Gastroesophageal sphincter (tissue), 4 donors: Measurements from ENCODE around the gene NADK. TPM values are rescaled to one million over a fixed set of nuclear protein-coding genes. Genes with fewer than 3 reads are reported as not detected.
"Not testable (repeated sequence)": the region's sequence is repeated elsewhere in the genome, so short reads cannot be mapped to it uniquely, and the experiment has no call there.

Experiments
- ATAC-seq: fragments of 150-250 bp; one replicate; pipeline ENCODE4 v1.9.1; 2016; ENCODE audit warnings: mild to moderate bottlenecking, moderate library complexity
- H3K27ac ChIP-seq, 4 donors: fragments of 200-600 bp; sonication (generic) in 3 of 4; 1 replicate in 3 of 4; 2 replicates in 1 of 4; pipeline ENCODE4 v1.5.1; 2016 to 2019
- H3K27me3 ChIP-seq: fragments of 200-600 bp; sonication (generic); one replicate; pipeline ENCODE4 v1.5.1; 2019
- H3K36me3 ChIP-seq, 2 donors: fragments of 200-600 bp; sonication (generic); one replicate each; pipeline ENCODE4 v1.5.1; 2019; ENCODE audit warnings: control low read depth in 1 of 2
- H3K4me1 ChIP-seq, 3 donors: fragments of 200-600 bp; sonication (generic); 1 replicate in 2 of 3; 2 replicates in 1 of 3; pipeline ENCODE4 v1.5.1; 2016 to 2019; ENCODE audit warnings: control low read depth in 2 of 3
- H3K4me3 ChIP-seq, 2 donors: fragments of 200-600 bp; sonication (generic); one replicate each; pipeline ENCODE4 v1.5.1; 2019; ENCODE audit warnings: mild to moderate bottlenecking in 1 of 2, moderate library complexity in 1 of 2
- H3K9me3 ChIP-seq, 3 donors: fragments of 200-600 bp; sonication (generic); one replicate each; pipeline ENCODE4 v1.5.1; 2017 to 2019; ENCODE audit warnings: control low read depth in 2 of 3
- EP300 ChIP-seq: sonication (generic); formaldehyde crosslinking; IDR thresholded peaks from one replicate; pipeline ENCODE4 v1.6.1; 2017; ENCODE audit warnings: antibody characterized with exemption, mild to moderate bottlenecking
- POLR2A ChIP-seq, 2 donors: fragments of 450-650 bp; IDR thresholded peaks; one replicate each; pipeline ENCODE4 v1.6.1; 2017; ENCODE audit warnings: antibody characterized with exemption in 2 of 2, mild to moderate bottlenecking in 2 of 2, moderate library complexity in 1 of 2
- POLR2AphosphoS5 ChIP-seq: sonication (generic); formaldehyde crosslinking; IDR thresholded peaks from one replicate; pipeline ENCODE4 v1.6.1; 2017; ENCODE audit warnings: antibody characterized with exemption
- WGBS, 2 donors: methylation state at CpG; one replicate each; pipeline ENCODE4 v1.1.5; 2018; ENCODE audit warnings: low coverage in 1 of 2; 5-methylcytosine and 5-hydroxymethylcytosine counted together
- total RNA-seq, 4 donors: library from RNA; depleted of rRNA; stranded (reverse); fragments of >200 nt; gene quantifications; one replicate each; pipeline ENCODE4 v1.1.0, GENCODE V29; 2016
- TF ChIP-seq, protein P1 (sequence below), 4 experiments: fragments of 200-600 bp in 2 of 4; fragments of 450-650 bp in 2 of 4; sonication (generic) in 1 of 4; IDR thresholded peaks; one replicate each; pipeline ENCODE4 v1.5.1; 2017 to 2019; ENCODE audit warnings: antibody characterized with exemption in 4 of 4, mild to moderate bottlenecking in 2 of 4, moderate library complexity in 2 of 4

The NADK gene
- total RNA-seq, 4 donors from 2014 or later: 69.8 to 82.5 (median 73.8) TPM

DNA sequence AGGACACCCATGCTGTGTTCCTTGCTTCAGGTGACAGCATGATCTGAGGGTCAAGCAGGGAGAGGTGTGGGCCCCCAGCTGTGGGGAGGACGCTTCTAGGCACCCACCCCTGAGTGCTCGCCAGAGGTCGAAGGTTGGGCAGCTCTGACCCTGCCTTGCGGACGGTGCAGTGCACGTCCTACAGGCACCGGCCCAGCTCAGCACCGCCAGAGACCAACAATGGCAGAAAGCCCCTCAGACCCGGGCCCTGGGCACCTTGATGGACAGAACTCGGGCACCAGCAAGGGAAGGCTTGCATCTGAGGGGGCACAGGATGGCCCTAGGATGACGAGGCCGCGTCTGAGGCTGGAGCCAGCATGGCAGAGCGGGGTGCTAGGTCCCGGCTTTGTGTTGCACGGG, 24.7 kb downstream of the NADK start:
- no peak for ATAC-seq
- no peak overlapping the region for H3K4me3 ChIP-seq
- TF ChIP-seq EP300: no peak
- peaks cover 0 to 11% (median 3%) of the 10 kb centered on the region in 3 donors for H3K4me1 ChIP-seq
- H3K27ac ChIP-seq: no peak overlapping the region
- H3K36me3 ChIP-seq: peaks cover 0 to 67% of the 10 kb centered on the region in 2 donors
- H3K9me3 ChIP-seq: no peaks in the 10 kb centered on the region
- WGBS, 2 donors: no CpG with 5 or more reads among the region's 16 CpGs
- H3K27me3 ChIP-seq: no peaks in the 10 kb centered on the region

DNA sequence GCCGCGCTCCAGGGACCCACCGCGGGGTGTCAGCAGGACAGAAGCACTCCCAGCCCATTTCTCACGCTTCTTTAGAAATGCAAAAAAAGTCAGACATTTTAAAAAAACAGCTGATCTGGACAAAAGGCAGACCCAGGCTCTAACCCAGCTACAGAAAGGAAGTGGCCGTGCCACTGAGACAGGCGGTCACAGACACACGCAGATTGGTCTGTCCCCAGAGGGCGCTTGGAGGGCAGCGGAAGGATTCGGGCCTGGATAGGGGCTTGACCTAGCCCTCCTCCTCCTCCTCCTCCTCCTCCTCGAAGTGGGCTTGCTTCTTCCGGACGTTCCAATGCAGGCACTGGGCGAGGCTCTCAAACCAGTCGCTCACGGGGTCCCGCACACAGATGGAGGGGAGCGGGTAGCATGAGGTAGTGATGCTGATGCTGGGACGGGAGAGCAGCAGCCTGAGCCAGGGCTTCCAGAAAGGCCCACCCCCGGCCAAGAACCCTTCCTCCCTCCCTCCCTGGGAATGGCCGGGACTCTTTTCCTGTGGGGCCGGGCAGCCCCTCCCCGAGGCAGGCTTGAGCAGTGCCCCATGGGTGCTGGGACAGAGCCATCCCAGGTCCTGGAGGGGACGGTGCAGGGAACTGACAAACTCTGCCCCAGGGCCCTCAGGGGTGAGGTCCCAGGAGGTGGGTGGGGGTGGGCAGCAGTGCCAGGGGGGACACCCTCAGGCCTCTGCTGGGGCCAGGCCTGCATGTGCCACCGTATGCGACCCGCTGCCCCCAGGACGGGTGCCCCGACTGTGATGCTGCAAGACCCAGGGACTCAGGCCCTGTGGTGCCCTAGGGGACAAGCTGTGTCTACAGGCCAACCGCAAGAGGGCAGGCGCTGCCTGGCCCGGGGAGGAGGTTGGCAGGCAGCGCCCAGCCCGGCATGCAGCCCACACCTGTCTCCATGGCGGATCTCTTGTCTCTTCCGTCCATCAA, 25.3 kb downstream of the NADK start:
- Histone ChIP-seq H3K27me3 (no peaks in the 10 kb centered on the region), H3K9me3 (no peaks in the 10 kb centered on the region), H3K4me3 (no peak overlapping the region), H3K36me3 (peaks cover 0 to 60% of the 10 kb centered on the region in 2 donors), H3K27ac (no peak overlapping the region), H3K4me1 (peaks cover 0 to 4% (median 0%) of the 10 kb centered on the region in 3 donors)
- WGBS, 2 donors: 74 to 100% methylated on average over 1 to 3 of the region's 37 CpGs
- ATAC-seq: no peak
- TF ChIP-seq, protein P1, sequence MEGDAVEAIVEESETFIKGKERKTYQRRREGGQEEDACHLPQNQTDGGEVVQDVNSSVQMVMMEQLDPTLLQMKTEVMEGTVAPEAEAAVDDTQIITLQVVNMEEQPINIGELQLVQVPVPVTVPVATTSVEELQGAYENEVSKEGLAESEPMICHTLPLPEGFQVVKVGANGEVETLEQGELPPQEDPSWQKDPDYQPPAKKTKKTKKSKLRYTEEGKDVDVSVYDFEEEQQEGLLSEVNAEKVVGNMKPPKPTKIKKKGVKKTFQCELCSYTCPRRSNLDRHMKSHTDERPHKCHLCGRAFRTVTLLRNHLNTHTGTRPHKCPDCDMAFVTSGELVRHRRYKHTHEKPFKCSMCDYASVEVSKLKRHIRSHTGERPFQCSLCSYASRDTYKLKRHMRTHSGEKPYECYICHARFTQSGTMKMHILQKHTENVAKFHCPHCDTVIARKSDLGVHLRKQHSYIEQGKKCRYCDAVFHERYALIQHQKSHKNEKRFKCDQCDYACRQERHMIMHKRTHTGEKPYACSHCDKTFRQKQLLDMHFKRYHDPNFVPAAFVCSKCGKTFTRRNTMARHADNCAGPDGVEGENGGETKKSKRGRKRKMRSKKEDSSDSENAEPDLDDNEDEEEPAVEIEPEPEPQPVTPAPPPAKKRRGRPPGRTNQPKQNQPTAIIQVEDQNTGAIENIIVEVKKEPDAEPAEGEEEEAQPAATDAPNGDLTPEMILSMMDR (IDR thresholded peaks at IDR 0.05): no peak
- TF ChIP-seq POLR2A (IDR thresholded peaks at IDR 0.05) (no peak), POLR2AphosphoS5 (no peak), EP300 (no peak)

DNA sequence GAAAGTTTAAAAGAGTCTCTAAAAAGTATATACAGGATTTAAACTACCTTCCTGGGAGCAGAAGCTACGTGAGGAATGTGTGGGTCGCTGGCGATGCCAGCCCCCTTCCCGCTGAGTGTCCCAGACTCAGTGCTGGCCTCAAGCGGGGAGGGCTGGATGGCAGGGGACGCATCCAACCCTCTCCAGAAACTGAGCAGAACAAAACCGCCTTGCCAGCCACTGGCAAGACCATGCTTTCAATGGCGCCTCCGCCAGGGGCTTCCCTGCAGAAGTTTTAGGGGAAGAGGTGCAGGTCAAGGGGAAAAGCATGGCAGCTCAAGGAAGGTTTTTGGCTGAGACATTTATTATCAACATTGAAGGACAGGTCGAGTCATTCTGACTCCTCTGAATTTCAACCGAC, 26.1 kb downstream of the NADK start:
- TF ChIP-seq POLR2AphosphoS5: no peak
- TF ChIP-seq EP300: no peak
- TF ChIP-seq POLR2A (IDR thresholded peaks at IDR 0.05): no peak
- TF ChIP-seq, protein P1 (IDR thresholded peaks at IDR 0.05): no peak
- Histone ChIP-seq H3K9me3 (no peaks in the 10 kb centered on the region), H3K27me3 (no peaks in the 10 kb centered on the region), H3K4me3 (no peak overlapping the region), H3K27ac (no peak overlapping the region), H3K36me3 (peaks cover 0 to 52% of the 10 kb centered on the region in 2 donors), H3K4me1 (no peaks in the 10 kb centered on the region)
- 69 to 84% methylated on average over 5 to 8 of the region's 11 CpGs for WGBS, 2 donors
- ATAC-seq: no peak

DNA sequence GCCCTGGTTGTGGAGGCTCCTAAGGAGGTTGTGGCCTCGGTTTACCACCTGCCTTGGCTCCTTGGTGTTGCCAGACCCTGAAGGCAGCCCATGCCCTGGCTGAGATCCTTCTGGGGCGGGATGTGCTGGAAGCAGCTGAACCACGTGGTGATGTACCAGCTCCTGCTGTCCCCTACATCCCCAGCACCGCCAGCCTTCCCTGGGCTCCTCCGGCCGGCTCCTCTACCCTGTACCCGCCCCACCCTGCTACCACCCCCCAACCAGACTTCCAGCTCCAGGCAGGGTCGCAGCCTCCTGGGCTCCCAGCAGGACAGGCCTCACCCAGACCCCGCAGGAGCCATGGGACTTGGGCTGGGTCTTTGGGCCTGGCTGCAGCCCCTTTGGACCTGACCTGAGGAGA, 28.3 kb downstream of the NADK start:
- H3K9me3 ChIP-seq, ATAC-seq, H3K4me3 ChIP-seq, H3K27me3 ChIP-seq, H3K4me1 ChIP-seq, H3K27ac ChIP-seq: not testable (repeated sequence)
- peaks cover 0 to 30% of the 10 kb centered on the region in 2 donors for H3K36me3 ChIP-seq
- WGBS, 2 donors: no CpG with 5 or more reads among the region's 9 CpGs

DNA sequence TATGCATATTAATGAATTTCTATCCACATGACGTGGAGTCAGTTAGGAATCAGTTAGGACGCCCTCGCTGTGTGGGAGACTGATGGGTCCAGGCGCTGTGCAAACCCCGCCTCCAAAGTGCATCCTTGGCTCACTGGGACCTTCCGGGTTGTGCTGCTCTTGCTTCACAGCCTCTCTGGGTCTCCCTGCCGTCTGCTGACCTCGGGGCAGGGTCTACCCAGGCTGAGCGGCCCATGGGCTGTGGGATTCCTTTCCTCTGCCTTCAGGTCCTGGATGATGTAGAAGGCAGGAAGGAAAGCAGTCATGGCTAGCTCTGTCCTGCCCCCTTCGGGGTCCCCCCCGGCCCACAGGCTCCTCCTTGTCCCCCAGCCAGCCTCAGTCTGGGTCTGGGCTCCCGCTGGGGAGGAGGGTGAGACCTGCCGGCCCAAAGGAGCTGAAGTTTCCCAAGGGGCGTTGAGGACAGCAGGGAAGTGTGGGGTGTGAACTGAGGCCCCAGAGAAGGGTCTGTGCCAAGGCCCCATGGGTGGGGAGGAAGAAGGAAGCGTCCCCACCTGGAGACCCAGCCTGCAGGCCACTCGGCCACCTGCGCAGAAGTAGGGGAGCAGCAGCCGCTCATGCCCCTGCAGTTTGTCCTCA, 29.5 kb downstream of the NADK start:
- ATAC-seq: no peak

DNA sequence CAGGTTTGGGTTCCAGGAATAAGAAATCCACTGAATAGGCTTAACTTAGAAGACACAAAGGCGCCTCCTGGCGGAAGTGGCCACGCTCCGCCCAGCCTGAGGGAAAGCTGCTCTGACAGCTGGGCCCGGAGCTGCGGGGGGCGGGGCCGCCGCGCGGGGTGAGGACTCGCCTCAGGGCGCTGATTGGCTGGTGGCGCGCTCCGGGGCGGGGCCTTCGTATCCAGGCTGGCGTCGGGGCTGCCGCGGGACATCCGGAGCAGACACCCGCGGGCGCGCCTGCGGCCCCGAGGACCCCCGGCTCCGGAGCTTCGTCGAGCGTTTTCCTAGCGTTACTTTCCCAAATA, 31.7 kb downstream of the NADK start:
- no CpG with 5 or more reads among the region's 35 CpGs for WGBS, 2 donors
- peak overlapping the region in 1 of 2 donors; percentile 52 for H3K4me3 ChIP-seq
- not testable (repeated sequence) for H3K4me1 ChIP-seq, H3K9me3 ChIP-seq, H3K27me3 ChIP-seq
- peaks cover 0 to 12% of the 10 kb centered on the region in 2 donors for H3K36me3 ChIP-seq
- peak; percentile 92 for ATAC-seq
- H3K27ac ChIP-seq: peak overlapping the region in 3 of 4 donors; percentile 82 to 92 (median 89)

More for the DNA sequence above, 29.5 kb downstream of the NADK start:
- Histone ChIP-seq H3K27me3 (no peaks in the 10 kb centered on the region), H3K36me3 (peaks cover 0 to 19% of the 10 kb centered on the region in 2 donors), H3K27ac (no peak overlapping the region), H3K4me3 (no peak overlapping the region), H3K9me3 (no peaks in the 10 kb centered on the region), H3K4me1 (no peaks in the 10 kb centered on the region)
- 67 to 88% methylated on average over 3 to 4 of the region's 18 CpGs for WGBS, 2 donors
- TF ChIP-seq POLR2A (IDR thresholded peaks at IDR 0.05) (no peak), EP300 (no peak), POLR2AphosphoS5 (no peak)
- TF ChIP-seq, protein P1 (IDR thresholded peaks at IDR 0.05): no peak
